Measurements from ENCODE around the gene MCUB.
A peak's percentile ranks its signal among the peaks of the same experiment; 100 is the strongest.
"Not testable (repeated sequence)": the region's sequence is repeated elsewhere in the genome, so short reads cannot be mapped to it uniquely, and the experiment has no call there.

Gene MCUB

GRCh38 chr4:109631532-109632108 is 71.6 kb downstream of the MCUB start:
- no peak for DNase-seq

DNA sequence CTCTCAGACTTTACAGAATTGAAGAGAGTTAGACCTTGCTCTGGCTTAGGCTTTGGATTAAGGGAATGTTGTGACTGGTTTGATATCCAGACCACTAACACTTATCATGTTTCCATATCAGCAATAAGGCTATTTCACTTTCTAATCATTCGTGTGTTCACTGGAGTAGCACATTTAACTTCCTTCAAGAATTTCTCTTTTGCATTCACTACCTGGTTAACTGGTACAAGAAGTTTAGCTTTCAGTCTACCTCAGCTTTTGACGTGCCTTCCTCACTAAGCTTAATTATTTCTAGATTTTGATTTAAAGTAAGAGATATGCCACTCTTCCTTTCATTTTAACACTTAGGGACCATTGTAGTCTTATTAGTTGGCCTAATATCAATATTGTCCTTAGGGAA is 80.6 kb downstream of the MCUB start:
- DNase-seq = no peak

- no peak for DNase-seq
Measured at GRCh38 chr4:109645874-109646710, 86.0 kb downstream of the MCUB start.

- no peak for DNase-seq
Measured at GRCh38 chr4:109648266-109648996, 88.4 kb downstream of the MCUB start.

- DNase-seq = no peak
Measured at GRCh38 chr4:109648997-109649575, 89.0 kb downstream of the MCUB start.

DNA sequence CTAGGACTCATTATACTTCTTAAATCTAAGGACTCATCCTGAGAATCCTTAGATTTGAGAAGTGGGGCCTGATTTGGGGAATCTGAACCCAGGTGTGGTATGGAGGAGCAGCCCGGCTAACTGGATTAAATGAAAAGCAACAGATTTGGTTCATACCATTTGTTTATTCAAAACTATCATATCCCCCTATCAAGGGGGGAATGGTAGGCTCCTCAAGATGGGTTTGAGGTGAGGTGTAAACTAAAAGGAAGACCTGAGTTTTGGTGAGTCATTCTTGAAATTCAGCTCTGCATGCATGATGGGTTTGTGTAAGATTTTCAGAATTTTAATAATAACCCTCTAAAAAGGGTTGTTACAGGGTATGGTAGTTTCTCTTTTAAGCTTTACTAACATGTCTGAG is 89.8 kb downstream of the MCUB start:
- DNase-seq = no peak

DNA sequence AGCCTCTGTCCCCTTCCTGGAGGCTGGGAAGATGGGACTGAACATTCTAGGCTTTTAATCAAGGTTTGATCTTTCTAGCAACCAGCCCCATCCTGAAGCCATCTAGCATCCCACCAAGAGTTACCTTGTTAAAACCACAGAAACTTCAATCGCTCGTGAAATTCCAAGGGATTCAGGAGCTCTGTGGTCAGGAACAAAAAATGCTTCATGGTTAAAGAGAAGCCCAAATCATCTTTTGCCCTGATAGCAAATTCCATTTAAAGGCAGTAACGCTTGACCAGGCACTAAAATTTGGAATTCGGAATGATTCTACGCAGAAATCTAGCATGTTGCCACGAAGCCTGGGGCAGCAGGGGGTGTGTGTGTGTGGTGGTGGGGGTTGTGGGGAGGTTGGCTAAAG is 95.3 kb downstream of the MCUB start:
- no peak for DNase-seq

DNA sequence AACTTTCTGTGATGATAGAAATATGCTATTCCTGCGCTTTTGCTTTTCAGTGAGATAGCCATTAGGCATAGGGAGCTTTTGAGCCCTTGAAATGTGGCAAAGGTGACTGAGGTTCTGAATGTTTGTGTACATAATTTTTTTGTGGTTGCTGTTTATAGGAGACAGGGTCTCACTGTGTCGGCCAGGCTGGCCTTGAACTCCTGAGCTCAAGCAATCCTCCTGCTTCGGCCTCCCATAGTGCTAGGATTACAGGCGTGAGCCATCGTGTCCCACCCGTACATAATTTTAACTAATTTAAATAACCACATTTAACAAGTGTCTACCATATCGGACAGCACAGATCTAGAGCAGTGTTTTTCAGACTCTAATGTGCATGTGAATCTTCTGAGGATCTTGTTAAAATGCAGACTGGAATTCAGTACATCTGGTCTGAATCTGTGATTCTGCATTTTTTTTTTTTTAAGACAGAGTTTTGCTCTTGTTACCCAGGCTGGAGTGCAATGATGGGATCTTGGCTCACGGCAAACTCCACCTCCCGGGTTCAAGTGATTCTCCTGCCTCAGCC is 97.9 kb downstream of the MCUB start:
- no peak for DNase-seq

DNA sequence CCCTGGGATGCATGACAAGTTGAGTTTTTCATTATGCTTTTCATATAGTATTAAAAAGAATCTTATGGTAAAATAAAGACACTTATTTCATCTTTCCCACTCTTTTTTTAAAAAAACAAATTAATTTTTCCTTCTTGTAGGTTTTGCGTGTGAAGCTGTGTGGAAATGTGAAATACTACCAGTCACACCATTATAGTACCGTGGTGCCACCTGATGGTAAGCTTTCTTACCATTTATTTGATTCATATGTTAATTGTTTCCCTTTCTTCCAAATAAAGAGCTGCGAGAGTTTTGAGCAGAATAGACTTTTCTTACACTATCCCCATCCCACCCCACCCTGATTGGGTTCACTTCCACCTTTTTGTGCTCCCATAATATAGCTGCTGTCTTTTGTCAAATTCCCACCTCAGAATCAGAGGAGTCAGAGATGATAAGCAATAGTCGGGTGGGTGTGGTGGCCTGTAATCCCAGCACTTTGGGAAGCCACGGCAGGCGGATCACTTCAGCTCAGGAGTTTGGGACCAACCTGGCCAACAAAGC is 98.9 kb downstream of the MCUB start:
- no peak for DNase-seq

DNA sequence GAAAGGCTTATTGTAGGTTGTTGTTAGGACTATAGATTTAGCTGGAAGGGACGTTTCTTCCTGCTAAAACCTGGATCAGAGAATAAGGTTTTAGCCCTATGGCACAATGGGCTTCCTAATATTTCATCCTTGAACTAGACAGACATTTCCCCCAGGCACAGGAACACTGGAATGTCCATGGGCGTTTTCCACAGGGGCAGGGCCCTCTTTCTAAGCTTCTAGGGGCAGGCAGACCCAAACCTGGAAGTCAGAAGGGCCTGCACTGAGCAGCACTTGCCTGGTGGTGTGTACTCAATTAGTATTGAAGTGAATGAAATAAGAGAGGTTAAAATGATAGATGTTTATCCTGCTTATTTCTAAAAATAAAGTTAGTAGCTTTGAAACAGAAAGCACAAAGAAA is 102.1 kb downstream of the MCUB start:
- no peak for DNase-seq

- no peak for DNase-seq
Measured at GRCh38 chr4:109662771-109663170, 102.7 kb downstream of the MCUB start.

GRCh38 chr4:109665783-109666485 is 105.9 kb downstream of the MCUB start:
- peak; percentile 16 for DNase-seq

- DNase-seq = no peak
Measured at GRCh38 chr4:109671350-109671749, 111.3 kb downstream of the MCUB start.

- DNase-seq = no peak
Measured at GRCh38 chr4:109672169-109672930, 112.3 kb downstream of the MCUB start.

- DNase-seq = no peak
Measured at GRCh38 chr4:109673303-109673702, 113.3 kb downstream of the MCUB start.

DNA sequence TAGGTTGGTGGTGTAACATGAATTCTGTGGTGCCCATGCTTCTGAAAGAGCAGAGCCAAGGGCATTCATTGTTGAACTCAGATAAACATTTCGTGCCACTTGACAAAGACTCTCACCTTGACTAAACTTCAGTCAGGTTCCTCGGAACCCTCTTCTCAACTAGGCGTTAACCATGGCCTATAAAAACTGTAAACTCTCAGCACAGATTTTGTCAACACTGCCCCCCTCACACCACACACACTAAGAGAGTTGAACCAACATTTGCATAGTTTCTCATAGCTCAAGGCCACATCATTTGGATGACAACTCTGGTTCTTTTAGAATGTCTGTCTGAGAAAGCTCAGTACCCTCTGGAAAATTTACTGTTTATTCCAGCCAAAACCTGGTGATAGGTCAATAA is 115.1 kb downstream of the MCUB start:
- no peak for DNase-seq

DNA sequence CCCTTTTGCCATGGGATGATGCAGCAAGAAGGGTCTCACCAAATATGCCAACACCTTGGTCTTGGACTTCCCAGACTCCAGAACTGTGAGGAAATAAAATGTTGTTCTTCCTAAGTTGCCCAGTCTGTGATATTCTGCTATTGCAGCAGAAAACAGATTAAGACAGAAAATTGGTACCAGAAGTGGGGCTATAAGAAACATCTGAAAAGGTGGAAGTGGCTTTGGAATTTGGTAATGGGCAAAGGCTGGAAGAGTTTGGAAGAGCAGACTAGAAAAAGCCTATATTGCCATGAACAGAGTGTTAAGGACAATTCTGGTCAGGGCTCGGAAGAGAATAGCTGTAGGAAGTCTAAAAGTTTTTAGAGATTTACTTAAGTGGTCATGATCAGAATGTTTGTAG is 115.8 kb downstream of the MCUB start:
- DNase-seq = no peak

GRCh38 chr4:109676886-109677285 is 116.8 kb downstream of the MCUB start:
- no peak for DNase-seq

DNA sequence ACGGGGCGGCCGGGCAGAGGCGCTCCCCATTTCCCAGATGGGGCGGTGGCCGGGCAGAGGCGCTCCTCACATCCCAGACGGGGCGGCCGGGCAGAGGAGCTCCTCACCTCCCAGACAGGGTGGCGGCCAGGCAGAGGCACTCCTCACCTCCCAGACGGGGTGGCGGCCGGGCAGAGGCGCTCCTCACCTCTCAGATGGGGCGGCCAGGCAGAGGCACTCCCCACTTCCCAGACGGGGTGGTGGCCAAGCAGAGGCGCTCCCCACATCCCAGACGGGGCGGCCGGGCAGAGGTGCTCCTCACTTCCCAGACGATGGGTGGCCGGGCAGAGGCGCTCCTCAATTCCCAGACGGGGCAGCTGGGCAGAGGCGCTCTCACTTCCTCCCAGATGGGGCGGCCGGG is 118.4 kb downstream of the MCUB start:
- DNase-seq = not testable (repeated sequence)

DNA sequence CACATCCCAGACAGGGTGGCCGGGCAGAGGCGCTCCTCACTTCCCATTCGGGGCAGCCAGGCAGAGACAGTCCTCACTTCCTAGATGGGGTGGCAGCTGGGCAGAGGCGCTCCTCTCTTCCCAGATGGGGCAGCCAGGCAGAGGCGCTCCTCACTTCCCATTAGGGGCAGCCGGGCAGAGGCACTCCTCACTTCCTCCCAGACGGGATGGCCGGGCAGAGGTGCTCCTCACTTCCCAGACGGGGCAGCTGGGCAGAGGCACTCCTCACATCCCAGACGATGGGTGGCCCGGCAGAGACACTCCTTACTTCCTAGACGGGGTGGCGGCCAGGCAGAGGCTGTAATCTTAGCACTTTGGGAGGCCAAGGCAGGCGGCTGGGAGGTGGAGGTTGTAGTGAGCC is 118.9 kb downstream of the MCUB start:
- not testable (repeated sequence) for DNase-seq

GRCh38 chr4:109682875-109683274 is 122.8 kb downstream of the MCUB start:
- DNase-seq = no peak

Measured in NCI-H1436 (cell line).